LNCaP clone FGC (cell line): ENCODE data around the gene TRIM28.
A peak's percentile ranks its signal among the peaks of the same experiment; 100 is the strongest.

ENCODE experiments used
- DNase-seq: peaks from one replicate; pipeline ENCODE4 v3.0.0-alpha.2; 2011; ENCODE audit warnings: low read depth
- H3K4me3 ChIP-seq: 2 replicates; pipeline ENCODE4 v1.5.1; 2011; ENCODE audit warnings: mild to moderate bottlenecking, low read depth, low read length, control low read depth
- CTCF ChIP-seq: IDR thresholded peaks from 2 replicates; pipeline ENCODE4 v1.5.1; 2012; ENCODE audit warnings: mild to moderate bottlenecking; ENCODE audit not compliant: control insufficient read depth, insufficient read depth; ENCODE audit errors: extremely low read depth

TRIM28 gene

GRCh38 chr19:58556622-58557220, 12.9 kb downstream of the TRIM28 start:
- no peak for DNase-seq
- H3K4me3 ChIP-seq: peak overlapping the region; percentile 98

GRCh38 chr19:58557221-58558065, 13.6 kb downstream of the TRIM28 start:
- DNase-seq: no peak
- no peak for TF ChIP-seq CTCF
- peak overlapping the region; percentile 98 for H3K4me3 ChIP-seq

More at GRCh38 chr19:58556622-58557220, 12.9 kb downstream of the TRIM28 start:
- TF ChIP-seq CTCF: no peak

- H3K4me3 ChIP-seq: peak within 1 kb of the TSS; percentile 98
- no peak for DNase-seq
- TF ChIP-seq CTCF: no peak
Measured at GRCh38 chr19:58558066-58558622, 14.3 kb downstream of the TRIM28 start, which contains the start of gene UBE2M. TSS of gene UBE2M (minus strand) at chr19:58558611. CDS start at chr19:58558381, 230 bp downstream.

DNA sequence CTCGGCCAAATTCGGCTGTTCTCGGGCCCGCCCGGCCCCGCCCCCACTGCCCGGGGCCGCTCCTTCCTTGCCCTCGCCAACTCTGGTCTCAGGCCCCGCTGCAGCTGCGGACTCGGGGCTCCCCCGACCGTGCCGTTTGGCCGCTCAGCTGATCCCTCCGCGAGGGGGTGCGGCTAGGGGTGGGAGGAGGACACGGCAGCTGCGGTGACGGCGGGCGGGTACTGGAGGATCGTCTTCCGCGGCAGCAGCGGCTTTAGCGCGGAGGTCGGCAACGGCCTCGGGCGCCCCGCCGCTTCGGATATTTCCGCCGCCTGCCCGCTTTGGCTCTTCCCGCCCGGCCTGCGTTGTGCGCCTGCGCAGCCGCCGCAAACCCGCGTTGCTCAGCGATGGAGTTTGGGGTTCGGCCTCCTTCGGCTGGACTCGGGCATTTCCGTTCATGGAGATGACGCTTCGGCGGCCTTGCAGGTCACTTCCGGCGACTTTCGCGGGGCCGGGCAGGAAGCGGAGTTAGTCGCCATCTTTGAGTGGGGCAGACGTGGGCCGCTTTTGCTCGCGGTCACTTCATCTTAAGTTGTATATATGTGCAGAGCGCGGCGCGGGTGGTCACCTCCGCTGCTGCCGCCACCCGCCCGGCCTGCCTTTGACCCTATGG, 14.9 kb downstream of the TRIM28 start:
- peak overlapping the region; percentile 93 for H3K4me3 ChIP-seq
- TF ChIP-seq CTCF: no peak
- peak; percentile 94 for DNase-seq

- no peak for TF ChIP-seq CTCF
- H3K4me3 ChIP-seq: peak overlapping the region; percentile 93
- DNase-seq: peak; percentile 79
Measured at GRCh38 chr19:58559275-58560006, 15.6 kb downstream of the TRIM28 start.
